Activated CD4-positive, alpha-beta T cell treated with anti-CD3 and anti-CD28 coated beads, Interleukin-2, amount 50 U/mL, for 1 hour (primary cell): Measurements from ENCODE around the gene FXYD2.
"Not testable (repeated sequence)": the region's sequence is repeated elsewhere in the genome, so short reads cannot be mapped to it uniquely, and the experiment has no call there.

Experiments used
- DNase-seq: peaks from one replicate; pipeline ENCODE4 v3.0.0-alpha.2; 2020

Gene FXYD2

GRCh38 chr11:117819096-117820040 is 5.2 kb downstream of the FXYD2 start:
- no peak for DNase-seq

GRCh38 chr11:117818041-117818873 is 6.3 kb downstream of the FXYD2 start:
- no peak for DNase-seq

- DNase-seq: peak; percentile 87
These were observed 7.0 kb downstream of the FXYD2 start for GRCh38 chr11:117817368-117818040.

GRCh38 chr11:117816846-117817367 is 7.6 kb downstream of the FXYD2 start:
- DNase-seq: no peak

- DNase-seq: no peak
These were observed 8.3 kb downstream of the FXYD2 start for GRCh38 chr11:117816151-117816741.

GRCh38 chr11:117815262-117815803 is 9.2 kb downstream of the FXYD2 start:
- DNase-seq: peak; percentile 61

- peak; percentile 81 for DNase-seq
These were observed 9.7 kb downstream of the FXYD2 start for GRCh38 chr11:117814766-117815261.

GRCh38 chr11:117814204-117814765 is 10.3 kb downstream of the FXYD2 start:
- no peak for DNase-seq

- DNase-seq: not testable (repeated sequence)
These were observed 14.5 kb downstream of the FXYD2 start for GRCh38 chr11:117810056-117810451.

- peak; percentile 41 for DNase-seq
These were observed 15.1 kb downstream of the FXYD2 start for GRCh38 chr11:117809236-117810055.

- no peak for DNase-seq
These were observed 15.8 kb downstream of the FXYD2 start for GRCh38 chr11:117808784-117809183.

GRCh38 chr11:117807482-117808327 is 16.8 kb downstream of the FXYD2 start:
- peak; percentile 79 for DNase-seq

GRCh38 chr11:117806846-117807245 is 17.7 kb downstream of the FXYD2 start:
- no peak for DNase-seq

- no peak for DNase-seq
These were observed 19.5 kb downstream of the FXYD2 start for GRCh38 chr11:117805045-117805444.

GRCh38 chr11:117803896-117804295 is 20.6 kb downstream of the FXYD2 start:
- DNase-seq: no peak

GRCh38 chr11:117799634-117800033 is 24.9 kb downstream of the FXYD2 start:
- DNase-seq: no peak

- DNase-seq: peak; percentile 45
These were observed 27.5 kb downstream of the FXYD2 start, which contains the start of gene DSCAML1 for GRCh38 chr11:117796872-117797529. TSS of gene DSCAML1 (minus strand) at chr11:117797216. CDS start at chr11:117797079, 137 bp downstream.

GRCh38 chr11:117796456-117796871 is 28.1 kb downstream of the FXYD2 start:
- no peak for DNase-seq
